GM12892 (cell line): ENCODE results near the gene NARS2.

ENCODE experiments used
- POLR2A ChIP-seq: IDR thresholded peaks from 2 replicates; pipeline ENCODE4 v1.6.1; 2011; ENCODE audit warnings: low read depth, low read length, control low read depth
- POLR2AphosphoS5 ChIP-seq: IDR thresholded peaks from 2 replicates; pipeline ENCODE4 v1.6.1; 2011; ENCODE audit warnings: low read depth, low read length, control low read depth
- TAF1 ChIP-seq: IDR thresholded peaks from 2 replicates; pipeline ENCODE4 v1.6.1; 2011; ENCODE audit warnings: low read depth, mild to moderate bottlenecking, control low read depth, low read length, borderline replicate concordance

DNA sequence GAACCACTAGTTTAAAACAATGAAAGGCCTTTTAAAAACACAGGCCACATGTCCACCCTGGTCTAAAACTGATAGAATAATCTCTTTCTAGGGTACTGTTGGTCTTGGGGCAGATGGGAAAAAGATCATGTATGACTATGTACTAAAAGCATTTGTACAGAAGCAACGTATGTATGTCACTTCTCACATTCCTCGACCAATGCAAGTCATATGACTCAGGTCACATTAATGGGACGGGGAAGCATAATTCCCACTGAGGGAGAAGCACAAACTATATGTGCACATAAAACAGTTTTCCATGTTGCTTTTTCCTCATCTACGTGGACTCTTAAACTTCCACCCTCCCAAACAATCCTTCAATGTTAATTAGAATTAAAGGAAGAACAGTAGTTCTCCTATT lies 124.8 kb downstream of the NARS2 start:
- TF ChIP-seq POLR2A (no peak), POLR2AphosphoS5 (no peak), TAF1 (no peak)
